Parathyroid adenoma (tissue), 2 donors: ENCODE data around the gene TMEM35B.
"Not testable (repeated sequence)": the region's sequence is repeated elsewhere in the genome, so short reads cannot be mapped to it uniquely, and the experiment has no call there.

ENCODE experiments used
- H2AFZ ChIP-seq: fragments of 300-600 bp; sonication (generic); one replicate; pipeline ENCODE4 v1.7.0; 2017; ENCODE audit warnings: antibody characterized with exemption, mild to moderate bottlenecking
- H3K27ac ChIP-seq: fragments of 300-600 bp; sonication (generic); one replicate; pipeline ENCODE4 v1.7.0; 2017
- H3K27me3 ChIP-seq: fragments of 300-600 bp; sonication (generic); one replicate; pipeline ENCODE4 v1.7.0; 2017; ENCODE audit warnings: low read length; ENCODE audit not compliant: control insufficient read depth, insufficient read depth
- H3K36me3 ChIP-seq: fragments of 300-600 bp; sonication (generic); one replicate; pipeline ENCODE4 v1.7.0; 2017; ENCODE audit warnings: low read length; ENCODE audit not compliant: control insufficient read depth, insufficient read depth
- H3K4me1 ChIP-seq: fragments of 300-600 bp; sonication (generic); one replicate; pipeline ENCODE4 v1.7.0; 2017; ENCODE audit warnings: control low read depth
- H3K4me2 ChIP-seq: fragments of 300-600 bp; sonication (generic); one replicate; pipeline ENCODE4 v1.7.0; 2017; ENCODE audit warnings: low read length
- H3K4me3 ChIP-seq: fragments of 300-600 bp; sonication (generic); one replicate; pipeline ENCODE4 v1.7.0; 2017; ENCODE audit warnings: low read depth, low read length
- H3K79me2 ChIP-seq: fragments of 300-600 bp; sonication (generic); one replicate; pipeline ENCODE4 v1.7.0; 2017; ENCODE audit warnings: control low read depth
- H3K9ac ChIP-seq: fragments of 300-600 bp; sonication (generic); one replicate; pipeline ENCODE4 v1.7.0; 2017; ENCODE audit warnings: mild to moderate bottlenecking
- H3K9me3 ChIP-seq: fragments of 300-600 bp; sonication (generic); one replicate; pipeline ENCODE4 v1.7.0; 2017; ENCODE audit warnings: low read length; ENCODE audit not compliant: control insufficient read depth
- TF ChIP-seq, protein P1 (sequence below): fragments of 300-600 bp; sonication (generic); IDR thresholded peaks from one replicate; pipeline ENCODE4 v1.7.0; 2017; ENCODE audit warnings: antibody characterized with exemption, mild to moderate bottlenecking
- donor health status: primary hyperparathyroidism.

Gene TMEM35B

DNA sequence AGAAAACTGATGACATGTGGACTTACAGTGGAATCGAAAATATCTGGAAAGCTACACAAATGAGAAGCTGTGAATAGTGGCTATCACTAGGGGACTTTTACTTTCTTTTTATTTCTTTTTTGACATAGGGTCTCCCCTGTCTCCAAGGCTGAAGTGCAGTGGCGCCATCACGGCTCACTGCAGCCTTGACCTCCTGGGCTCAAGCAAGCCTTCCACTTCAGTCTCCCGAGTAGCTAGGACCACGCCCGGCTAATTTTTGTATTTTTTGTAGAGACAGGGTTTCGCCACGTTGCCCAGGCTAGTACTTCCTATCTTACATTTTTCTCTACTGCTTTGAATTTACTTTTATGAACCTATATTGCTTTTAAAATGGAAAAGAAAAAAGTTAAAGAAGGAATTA is 10.5 kb downstream of the TMEM35B start:
- Histone ChIP-seq H3K9me3 (no peaks in the 10 kb centered on the region), H3K27ac (no peak overlapping the region), H3K79me2 (no peaks in the 10 kb centered on the region), H3K4me1 (no peaks in the 10 kb centered on the region), H2AFZ (no peak overlapping the region), H3K9ac (no peak overlapping the region), H3K27me3 (no peaks in the 10 kb centered on the region), H3K4me2 (no peak overlapping the region), H3K36me3 (no peaks in the 10 kb centered on the region), H3K4me3 (no peak overlapping the region)
- TF ChIP-seq, protein P1, sequence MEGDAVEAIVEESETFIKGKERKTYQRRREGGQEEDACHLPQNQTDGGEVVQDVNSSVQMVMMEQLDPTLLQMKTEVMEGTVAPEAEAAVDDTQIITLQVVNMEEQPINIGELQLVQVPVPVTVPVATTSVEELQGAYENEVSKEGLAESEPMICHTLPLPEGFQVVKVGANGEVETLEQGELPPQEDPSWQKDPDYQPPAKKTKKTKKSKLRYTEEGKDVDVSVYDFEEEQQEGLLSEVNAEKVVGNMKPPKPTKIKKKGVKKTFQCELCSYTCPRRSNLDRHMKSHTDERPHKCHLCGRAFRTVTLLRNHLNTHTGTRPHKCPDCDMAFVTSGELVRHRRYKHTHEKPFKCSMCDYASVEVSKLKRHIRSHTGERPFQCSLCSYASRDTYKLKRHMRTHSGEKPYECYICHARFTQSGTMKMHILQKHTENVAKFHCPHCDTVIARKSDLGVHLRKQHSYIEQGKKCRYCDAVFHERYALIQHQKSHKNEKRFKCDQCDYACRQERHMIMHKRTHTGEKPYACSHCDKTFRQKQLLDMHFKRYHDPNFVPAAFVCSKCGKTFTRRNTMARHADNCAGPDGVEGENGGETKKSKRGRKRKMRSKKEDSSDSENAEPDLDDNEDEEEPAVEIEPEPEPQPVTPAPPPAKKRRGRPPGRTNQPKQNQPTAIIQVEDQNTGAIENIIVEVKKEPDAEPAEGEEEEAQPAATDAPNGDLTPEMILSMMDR = no peak

DNA sequence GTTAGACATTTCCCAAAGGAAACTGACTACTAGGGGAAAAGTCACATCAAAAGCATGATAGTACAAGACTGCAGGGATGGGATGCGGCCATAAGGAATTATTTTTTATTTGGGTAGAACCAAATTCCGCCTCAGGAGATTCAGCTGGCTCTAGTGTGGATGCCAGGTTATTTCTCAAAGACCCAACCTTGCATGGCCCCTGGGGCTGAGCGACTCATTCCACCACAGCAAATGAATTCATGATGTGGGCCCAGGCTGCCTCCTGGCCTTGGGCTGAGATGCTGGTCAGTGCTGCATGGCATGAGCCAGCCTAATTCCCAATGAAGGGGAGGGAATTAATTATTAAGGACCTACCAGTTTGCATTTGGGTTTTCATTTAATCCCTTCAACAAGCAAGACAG is 11.8 kb downstream of the TMEM35B start:
- Histone ChIP-seq H3K4me2 (no peak overlapping the region), H2AFZ (no peak overlapping the region), H3K9ac (no peak overlapping the region), H3K4me3 (no peak overlapping the region), H3K36me3 (no peaks in the 10 kb centered on the region), H3K9me3 (no peaks in the 10 kb centered on the region), H3K27me3 (no peaks in the 10 kb centered on the region), H3K27ac (no peak overlapping the region), H3K4me1 (no peaks in the 10 kb centered on the region), H3K79me2 (no peaks in the 10 kb centered on the region)
- TF ChIP-seq, protein P1 = no peak

DNA sequence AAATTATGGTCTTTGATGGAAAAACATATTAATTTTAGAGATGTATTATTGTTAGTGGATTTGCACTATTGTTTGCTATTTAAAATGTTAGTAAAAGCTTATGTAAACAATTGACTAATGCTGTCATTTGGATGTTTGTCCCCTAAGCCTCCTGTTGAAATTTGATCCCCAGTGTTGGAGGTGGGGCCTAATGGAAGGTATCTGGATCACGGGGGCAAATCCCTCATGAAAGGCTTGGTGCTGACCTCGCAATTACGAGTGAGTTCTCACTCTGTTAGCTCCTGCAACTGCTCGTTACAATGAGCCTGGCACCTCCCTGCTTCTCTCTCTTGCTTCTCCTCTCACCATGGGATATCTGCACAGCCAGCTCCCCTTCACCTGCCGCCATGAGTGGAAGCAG is 14.3 kb downstream of the TMEM35B start:
- H3K4me3 ChIP-seq = no peak overlapping the region
- no peaks in the 10 kb centered on the region for H3K36me3 ChIP-seq
- H3K79me2 ChIP-seq = no peaks in the 10 kb centered on the region
- H3K27me3 ChIP-seq = no peaks in the 10 kb centered on the region
- H3K9ac ChIP-seq = no peak overlapping the region
- H3K9me3 ChIP-seq = no peaks in the 10 kb centered on the region
- TF ChIP-seq, protein P1 = no peak
- no peaks in the 10 kb centered on the region for H3K4me1 ChIP-seq
- no peak overlapping the region for H3K4me2 ChIP-seq
- H2AFZ ChIP-seq = no peak overlapping the region
- no peak overlapping the region for H3K27ac ChIP-seq

DNA sequence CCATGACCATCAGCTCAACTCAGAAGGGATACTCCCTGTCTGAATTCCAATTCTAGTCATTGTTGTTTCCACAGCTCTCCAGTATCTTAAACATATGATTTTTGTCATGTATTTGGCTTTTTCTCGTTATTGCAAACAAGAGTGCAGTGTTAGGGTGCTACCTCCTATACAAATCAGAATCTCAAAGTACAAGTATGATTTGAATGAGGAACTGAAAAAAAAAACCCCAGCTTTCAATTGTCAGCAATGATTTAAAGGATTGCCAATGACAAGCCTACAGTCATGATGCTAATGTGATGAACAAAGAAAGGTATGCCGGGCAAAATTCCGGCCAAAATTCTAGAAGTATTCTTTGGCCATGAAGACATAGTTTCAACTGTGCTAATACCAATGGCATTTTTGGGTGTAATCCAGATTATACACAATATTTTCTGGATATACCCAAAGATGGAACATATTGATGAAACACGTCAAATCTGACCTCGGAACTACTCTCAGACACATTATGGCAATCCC is 14.9 kb downstream of the TMEM35B start:
- TF ChIP-seq, protein P1 = no peak
- Histone ChIP-seq H3K79me2 (no peaks in the 10 kb centered on the region), H3K9me3 (no peaks in the 10 kb centered on the region), H3K9ac (no peak overlapping the region), H2AFZ (no peak overlapping the region), H3K27me3 (no peaks in the 10 kb centered on the region), H3K27ac (no peak overlapping the region), H3K4me2 (no peak overlapping the region), H3K4me3 (no peak overlapping the region), H3K4me1 (no peaks in the 10 kb centered on the region), H3K36me3 (no peaks in the 10 kb centered on the region)

DNA sequence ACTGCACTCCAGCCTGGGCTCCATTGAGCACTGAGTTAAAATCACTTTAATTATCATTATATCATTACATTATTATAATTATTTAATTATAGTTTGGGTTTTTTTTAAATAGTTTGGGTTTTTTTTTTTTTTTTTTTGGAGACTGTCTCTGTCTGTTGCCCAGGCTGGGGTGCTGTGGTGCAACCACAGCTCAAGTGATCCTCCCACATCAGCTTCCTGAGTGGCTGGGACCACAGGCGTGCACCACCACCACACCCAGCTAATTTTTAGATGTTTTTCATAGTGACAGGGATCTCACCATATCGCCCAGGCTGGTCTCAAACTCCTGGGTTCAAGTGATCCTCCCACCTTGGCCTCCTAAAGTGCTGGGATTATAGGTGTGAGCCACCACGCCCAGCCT is 16.9 kb downstream of the TMEM35B start:
- not testable (repeated sequence) for H3K36me3 ChIP-seq, H3K9me3 ChIP-seq, H3K27ac ChIP-seq, H3K4me1 ChIP-seq, H3K4me3 ChIP-seq, H3K9ac ChIP-seq, H3K79me2 ChIP-seq, H2AFZ ChIP-seq, H3K27me3 ChIP-seq, H3K4me2 ChIP-seq

DNA sequence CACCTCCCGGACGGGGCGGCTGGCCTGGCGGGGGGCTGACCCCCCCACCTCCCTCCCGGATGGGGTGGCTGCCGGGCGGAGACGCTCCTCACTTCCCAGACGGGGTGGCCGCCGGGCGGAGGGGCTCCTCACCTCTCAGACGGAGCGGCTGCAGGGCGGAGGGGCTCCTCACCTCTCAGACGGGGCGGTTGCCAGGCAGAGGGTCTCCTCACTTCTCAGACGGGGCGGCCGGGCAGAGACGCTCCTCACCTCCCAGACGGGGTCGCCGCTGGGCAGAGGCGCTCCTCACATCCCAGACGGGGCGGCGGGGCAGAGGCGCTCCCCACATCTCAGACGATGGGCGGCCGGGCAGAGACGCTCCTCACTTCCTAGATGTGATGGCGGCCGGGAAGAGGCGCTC is 17.5 kb downstream of the TMEM35B start:
- H3K9me3 ChIP-seq, H3K4me2 ChIP-seq, H3K27ac ChIP-seq, H3K9ac ChIP-seq, H3K79me2 ChIP-seq, H3K36me3 ChIP-seq, H2AFZ ChIP-seq, H3K4me3 ChIP-seq, H3K4me1 ChIP-seq, H3K27me3 ChIP-seq: not testable (repeated sequence)
